HG03469 (cell line): ENCODE results near the gene SLC25A33.

Experiments used
- ATAC-seq: cut with Tn5 transposase; IDR thresholded peaks from one replicate; pipeline ENCODE4 v1.9.1; 2021; ENCODE audit warnings: mild to moderate bottlenecking, moderate library complexity, moderate number of reproducible peaks; ENCODE audit not compliant: unreplicated experiment

SLC25A33 gene

DNA sequence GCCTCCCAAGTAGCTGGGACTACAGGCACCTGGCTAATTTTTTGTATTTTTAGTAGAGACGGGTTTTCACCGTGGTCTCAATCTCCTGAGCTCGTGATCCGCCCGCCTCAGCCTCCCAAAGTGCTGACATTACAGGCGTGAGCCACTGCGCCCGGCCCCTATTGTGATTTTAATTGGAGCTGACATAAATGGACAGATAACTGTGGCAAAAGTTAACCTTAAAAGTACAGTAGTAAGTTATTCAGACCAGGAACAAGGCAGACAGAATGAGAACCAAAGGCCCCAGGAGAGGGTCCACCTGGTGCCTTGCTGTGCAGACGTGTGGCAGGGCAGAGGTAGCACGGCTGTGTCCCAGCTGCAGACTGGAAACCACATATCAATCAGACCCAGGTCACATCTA lies 60.5 kb downstream of the SLC25A33 start:
- ATAC-seq = no peak

DNA sequence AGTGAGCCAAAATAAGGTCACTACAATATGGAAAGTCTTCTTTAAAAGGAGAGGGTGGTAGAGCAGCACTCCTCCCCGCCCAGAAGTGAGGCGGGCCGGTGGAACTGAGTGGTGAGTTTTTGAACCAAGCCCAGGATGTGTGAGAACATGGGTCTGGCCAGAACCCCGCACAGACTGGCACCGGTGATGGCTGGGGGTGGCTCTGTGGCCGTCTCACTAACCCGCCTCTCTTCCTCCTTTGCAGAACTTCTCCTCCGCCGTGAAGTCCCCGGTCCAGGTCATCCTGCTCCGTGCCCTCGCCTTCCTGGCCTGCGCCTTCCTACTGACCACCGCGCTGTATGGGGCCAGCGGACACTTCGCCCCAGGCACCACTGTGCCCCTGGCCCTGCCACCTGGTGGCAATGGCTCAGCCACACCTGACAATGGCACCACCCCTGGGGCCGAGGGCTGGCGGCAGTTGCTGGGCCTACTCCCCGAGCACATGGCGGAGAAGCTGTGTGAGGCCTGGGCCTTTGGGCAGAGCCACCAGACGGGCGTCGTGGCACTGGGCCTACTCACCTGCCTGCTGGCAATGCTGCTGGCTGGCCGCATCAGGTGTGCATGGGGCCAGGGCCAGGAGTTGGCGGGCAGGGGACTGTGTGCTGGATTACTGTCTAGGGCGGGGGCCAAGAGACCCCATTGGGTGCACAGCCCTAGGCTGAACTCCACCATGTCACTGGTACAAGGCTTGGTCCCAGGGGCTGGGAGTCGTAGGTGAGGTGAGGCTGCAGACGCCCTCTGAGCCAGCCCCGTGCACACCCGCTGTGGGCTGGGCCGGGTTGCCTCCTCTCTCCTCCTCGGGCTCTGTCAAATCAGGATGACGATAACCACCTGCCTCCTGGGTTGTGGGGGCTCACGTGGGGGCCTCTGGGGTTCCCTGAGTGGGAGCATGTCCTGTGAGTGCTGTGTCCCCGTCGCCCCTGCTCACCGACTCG lies 61.9 kb downstream of the SLC25A33 start:
- ATAC-seq = no peak

DNA sequence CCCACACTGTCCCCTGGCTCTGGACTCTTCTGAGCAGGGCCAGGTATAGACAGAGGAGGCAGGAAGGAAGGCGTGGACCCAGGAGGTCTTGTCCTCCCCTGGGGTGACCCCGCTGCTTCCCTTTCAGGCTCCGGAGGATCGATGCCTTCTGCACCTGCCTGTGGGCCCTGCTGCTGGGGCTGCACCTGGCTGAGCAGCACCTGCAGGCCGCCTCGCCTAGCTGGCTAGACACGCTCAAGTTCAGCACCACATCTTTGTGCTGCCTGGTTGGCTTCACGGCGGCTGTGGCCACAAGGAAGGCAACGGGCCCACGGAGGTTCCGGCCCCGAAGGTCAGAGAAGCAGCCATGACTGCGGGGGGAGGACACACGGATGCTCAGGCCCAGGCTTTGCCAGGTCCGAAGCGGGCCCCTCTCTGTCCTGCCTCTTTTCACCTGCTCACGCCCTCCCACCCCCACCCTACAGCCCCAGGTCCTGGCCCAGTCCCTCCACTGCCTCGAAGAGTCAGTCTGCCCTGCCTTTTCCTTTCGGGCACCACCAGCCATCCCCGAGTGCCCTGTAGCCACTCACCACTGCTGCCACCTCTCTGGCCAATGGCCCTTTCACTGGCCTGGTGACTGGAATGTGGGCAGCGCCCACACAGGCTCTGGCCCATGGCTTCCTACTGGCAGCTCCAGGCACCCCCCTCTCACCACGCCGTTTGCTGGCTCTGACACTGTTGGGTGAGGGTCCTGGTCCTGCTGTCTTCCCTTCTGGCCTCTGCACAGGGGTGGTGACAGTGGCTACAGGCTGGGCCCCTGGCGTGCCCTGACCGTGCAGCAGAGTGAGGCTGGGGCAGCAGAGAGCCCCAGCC lies 62.9 kb downstream of the SLC25A33 start:
- no peak for ATAC-seq

DNA sequence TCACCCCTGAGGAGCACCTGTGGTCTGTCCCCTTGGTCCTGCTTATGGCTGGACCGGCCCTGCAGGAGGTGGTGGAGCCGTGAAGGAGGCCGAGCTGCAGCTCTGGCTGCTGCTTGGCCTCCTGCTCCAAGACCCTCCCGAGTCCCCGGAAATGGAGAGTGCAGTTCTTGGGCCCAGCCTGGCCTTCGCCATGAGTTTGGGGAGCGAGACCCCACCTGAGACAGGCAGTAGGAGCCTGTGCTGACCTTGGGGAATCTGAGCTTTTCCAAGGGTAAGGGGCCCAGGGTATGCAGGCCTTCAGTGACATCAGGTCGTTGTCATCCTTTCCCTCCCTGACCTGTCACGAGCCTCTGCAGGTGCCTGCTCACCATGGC lies 63.5 kb downstream of the SLC25A33 start:
- ATAC-seq = no peak

DNA sequence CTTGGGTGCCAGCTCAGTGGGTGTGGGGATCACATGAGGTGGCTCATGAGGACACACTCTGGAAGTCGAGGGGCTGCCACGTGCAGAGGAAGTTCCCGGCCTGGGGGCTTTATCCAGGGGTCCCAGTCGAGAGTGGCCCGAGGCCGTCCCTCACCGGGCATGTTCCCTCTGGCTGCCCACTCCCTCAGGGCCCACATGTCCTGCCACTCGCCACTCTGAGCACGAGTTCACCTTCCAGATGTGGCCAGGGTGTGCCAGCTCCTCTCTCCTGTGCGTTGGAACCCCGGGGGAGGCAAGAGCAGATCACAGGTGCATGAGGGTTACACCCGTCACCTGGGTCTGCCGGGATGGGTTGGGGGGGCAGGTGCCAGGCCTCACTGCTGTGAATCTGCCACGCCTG lies 64.0 kb downstream of the SLC25A33 start:
- no peak for ATAC-seq

DNA sequence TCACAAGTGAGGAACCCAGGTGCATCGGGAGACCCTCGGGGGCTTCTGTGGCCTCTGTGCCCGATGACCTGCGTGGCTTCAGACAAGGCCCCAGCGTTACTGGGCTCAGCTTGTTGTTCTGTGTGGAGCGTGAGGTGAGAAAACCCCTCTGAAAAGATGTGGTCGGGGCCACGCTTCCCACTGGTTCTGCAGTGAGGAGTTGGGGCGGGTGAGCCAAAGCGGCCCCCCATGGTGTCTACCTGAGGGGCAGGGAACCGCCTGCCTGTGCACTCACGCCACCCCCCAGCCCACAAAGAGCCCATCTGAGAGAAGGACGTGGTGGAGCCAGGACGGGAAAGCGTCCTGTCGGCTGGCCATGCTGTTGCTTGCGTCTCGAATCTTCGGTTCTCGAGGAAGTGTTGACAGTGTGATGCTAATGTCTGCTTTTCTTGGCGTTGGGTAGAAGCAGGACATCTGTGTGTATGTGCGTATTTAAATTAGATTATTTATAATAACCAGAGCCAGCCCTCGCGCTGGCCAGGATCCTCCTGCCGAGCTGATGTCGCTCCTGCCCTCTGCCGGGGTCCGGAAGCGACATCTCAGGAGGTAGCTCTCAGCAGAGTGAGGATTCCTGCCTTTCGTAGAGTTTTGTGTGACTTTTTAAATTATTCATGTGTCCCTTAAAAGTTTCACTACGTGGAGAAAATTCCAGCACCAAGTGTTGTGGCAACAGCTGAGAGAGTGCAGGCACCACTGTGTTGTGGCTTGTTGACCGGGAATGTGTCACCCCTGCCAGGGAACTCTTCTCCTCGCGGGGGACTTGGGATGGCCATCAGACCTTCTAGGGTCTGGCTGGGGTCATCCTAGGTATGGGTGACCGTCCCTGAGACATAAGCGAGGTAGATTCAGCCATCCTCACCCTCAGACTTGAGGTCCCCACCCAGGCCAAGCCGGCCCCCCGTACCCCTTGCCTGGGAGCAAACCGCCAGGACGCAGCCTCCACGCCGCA lies 64.8 kb downstream of the SLC25A33 start:
- no peak for ATAC-seq

DNA sequence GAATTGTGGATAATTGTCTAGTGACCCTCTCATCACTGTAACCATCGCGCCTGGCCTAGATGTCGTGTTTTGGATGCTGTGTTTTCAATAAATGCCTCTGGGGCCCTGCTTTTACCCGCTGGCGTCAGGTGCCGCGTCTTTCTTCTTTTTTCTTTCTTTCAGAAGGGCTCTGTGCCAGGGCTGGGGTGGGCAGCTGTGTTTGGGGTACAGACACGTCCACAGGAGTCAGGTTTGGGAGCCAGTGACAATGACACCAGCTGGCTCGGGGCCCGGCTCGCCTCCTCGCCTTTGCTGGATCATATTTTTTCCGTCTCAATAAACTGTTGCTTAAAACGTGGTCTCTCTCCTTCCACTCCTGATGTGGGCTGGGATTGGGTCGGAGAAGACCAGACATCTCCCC lies 65.6 kb downstream of the SLC25A33 start:
- no peak for ATAC-seq

DNA sequence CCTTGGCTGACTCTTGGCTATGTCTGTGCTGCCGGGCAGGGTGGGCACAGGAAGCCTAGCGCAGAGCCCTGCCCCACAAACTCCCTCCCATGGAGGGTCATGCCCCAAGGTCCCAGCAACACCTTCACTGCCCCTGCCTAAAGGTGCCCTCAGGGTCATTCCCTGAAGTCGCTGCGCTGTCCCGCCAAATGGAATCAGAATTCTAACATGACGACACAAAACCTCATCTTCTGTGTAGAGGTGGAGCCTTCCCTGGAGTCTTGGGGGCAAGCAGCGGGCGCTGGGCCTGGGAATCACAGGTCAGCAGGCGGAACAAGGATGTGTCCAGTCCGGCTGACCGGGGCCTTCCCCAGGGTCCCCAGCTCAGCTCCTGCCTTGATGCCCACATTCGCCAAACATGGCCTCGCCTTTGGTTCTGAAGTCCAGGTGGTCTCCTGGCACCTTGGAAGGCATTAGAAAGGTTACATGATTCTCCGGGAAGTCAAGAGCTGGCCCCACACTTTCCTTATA lies 66.7 kb downstream of the SLC25A33 start:
- no peak for ATAC-seq

DNA sequence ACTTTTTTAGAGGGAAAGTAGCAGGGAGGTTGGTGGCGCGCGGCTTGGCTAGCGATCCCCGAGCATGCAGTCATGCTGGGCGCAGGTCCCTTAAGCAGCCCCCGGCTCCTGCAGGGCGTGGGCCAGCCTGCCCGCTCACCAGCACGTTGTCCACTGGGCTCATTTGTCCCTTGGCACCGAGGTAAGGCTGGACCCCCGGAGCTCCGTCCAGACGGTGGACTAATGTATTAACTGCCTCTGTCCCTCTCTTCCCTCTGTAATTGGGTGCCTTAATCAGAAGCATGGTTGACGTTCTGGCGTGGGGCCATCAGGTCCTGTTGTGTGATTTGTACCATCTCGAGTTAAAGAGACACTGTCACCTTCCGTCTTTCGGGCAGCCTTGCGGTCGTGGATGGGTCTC lies 67.2 kb downstream of the SLC25A33 start:
- ATAC-seq = no peak

DNA sequence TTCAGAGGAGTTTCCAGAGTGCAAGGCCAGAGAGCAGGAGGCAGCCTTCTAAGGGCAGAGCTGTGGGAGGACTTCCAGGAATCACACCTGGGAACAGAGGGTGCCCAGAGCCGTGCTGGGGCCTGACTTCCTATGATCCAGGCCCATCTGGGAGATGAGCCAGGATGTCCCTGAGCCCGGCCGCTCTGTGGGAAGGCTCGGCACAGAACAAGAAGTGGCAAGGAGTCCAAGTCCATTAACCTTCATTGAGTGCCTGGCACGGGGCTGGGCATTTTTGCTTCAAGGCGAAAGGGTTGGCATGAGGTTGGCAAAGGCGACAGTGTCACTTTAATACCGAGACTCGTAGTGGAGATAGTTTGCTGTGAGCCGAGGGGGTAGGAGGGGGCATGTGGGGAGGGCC lies 67.7 kb downstream of the SLC25A33 start:
- no peak for ATAC-seq

DNA sequence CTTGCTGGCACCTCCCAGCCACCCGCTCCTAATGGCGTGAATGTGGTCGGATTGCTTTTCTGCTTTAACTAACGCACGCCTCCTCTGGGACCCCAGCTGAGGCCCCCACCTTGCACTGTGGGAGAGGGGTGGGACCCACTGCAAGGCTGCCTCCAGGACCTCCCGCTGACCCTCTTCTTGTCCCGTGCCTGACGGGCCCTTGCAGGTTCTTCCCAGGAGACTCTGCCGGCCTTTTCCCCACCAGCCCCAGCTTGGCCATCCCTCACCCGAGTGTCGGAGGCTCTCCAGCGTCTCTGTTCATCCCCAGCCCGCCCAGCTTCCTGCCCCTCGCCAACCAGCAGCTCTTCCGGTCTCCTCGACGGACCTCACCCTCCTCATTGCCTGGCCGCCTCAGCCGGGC lies 68.1 kb downstream of the SLC25A33 start:
- ATAC-seq = no peak

DNA sequence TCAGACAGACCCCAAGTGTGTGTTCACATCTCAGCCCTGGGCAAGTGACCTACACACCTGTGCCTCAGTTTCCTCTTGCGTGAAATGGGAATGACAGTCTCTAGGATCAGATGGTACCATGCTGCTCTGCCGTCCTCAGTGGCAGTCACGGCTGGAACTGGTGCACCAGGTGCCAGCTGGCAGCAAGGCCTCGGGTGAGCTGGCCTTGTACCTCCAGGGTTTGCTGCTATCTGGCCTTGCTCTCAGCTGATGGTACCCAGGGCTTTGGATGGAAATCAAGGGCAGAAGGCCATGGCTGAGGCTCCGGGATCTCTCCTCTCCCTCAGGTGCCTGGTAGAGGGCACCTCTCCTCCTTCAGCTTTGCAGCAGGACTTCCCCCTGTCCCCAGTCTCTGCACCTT lies 70.7 kb downstream of the SLC25A33 start:
- ATAC-seq = no peak

DNA sequence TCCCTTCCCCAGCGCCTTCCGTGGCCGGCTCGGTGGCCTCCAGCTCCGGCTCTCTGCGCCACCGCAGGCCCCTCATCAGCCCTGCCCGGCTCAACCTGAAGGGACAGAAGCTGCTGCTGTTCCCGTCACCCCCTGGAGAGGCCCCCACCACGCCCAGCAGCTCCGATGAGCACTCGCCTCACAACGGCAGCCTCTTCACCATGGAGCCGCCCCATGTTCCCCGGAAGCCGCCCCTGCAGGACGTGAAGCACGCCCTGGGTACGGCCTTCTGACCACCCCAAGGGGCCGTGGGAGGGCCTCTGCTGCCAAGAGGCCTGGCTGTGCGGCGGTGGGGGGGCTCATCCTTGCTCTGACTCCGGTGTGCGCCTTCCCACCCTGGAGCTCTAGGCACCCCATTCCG lies 71.3 kb downstream of the SLC25A33 start:
- ATAC-seq = no peak

DNA sequence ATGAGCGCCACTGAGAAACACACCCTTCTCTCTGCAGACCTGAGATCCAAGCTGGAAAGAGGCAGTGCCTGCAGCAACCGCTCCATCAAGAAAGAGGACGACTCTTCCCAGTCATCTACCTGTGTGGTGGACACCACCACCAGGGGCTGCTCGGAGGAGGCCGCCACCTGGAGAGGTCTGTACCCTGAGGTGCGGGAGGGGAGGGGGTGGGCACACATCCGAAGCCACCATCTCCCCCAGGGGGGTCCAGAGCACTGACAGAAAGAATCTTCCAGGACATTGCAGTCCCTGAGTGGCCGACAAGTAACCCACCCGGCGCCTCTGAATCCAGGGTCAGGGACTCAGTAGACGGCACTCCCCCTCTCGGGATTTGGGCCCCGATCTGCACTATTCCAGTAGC lies 72.5 kb downstream of the SLC25A33 start:
- ATAC-seq = no peak

DNA sequence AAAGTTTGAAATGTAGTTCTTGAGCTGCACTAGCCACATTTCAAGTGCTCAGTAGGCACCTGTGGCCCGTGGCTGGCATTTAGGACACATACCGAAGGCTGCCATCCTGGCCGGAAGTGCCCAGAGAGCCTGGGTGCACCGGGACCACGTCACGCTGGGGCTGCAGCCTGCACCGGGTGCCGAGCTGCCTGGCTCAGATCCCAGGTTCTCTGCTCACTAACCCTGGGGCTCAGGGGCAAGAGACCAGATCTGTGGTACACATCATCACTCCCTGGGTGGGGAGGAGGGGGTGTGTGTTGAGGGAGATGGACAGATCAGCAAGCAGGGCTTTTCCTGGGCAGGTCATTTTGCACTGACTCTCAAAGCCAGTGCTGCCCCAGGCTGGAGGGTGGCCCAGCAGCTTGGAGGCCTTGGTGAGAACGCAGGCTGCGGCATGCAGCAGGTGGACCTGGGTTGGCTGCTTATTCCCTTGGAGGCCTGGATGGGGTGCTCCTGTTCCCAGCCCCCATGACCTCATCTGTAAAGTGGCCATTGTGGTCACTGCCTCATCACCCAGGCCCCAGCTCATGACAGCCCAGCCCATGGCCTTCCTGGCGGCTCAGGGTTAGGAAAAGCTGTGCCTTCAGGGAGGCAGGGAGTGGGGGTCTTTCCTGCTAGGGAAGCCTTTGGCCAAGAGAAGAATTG lies 73.0 kb downstream of the SLC25A33 start:
- ATAC-seq = no peak

DNA sequence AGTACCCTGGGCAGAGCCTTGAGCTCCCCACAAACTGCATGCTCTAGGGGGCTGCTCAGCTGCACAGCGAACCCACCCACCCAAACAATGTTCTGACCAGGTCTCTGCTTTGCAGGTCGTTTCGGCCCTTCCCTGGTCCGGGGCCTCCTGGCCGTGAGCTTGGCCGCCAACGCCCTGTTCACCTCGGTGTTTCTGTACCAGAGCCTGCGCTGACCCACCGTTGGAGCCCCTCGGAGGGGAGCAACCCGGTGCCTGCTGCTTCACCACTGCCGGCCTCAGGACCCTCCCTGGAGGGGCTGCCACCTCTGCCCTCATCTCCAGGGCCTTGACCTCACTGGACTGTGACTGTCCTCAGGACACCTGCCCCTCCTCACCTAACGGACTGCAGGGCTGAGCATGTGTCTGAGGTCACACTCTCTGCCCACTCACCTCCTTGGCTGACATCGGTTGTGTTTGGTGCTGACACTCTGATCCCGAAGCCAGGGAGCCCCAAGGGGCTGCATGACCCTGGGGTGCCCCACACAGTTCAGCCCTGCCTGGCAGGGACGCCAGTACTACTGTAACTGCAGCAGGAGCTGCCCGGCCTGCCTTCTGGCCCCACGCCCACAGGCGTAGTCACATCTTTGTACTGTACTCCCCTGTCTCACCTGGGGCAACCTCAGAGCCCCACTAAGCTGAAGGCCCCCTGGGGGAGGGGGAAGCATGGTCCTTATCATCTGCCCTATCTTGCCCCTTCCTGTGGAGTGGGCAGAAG lies 73.8 kb downstream of the SLC25A33 start:
- ATAC-seq = no peak

DNA sequence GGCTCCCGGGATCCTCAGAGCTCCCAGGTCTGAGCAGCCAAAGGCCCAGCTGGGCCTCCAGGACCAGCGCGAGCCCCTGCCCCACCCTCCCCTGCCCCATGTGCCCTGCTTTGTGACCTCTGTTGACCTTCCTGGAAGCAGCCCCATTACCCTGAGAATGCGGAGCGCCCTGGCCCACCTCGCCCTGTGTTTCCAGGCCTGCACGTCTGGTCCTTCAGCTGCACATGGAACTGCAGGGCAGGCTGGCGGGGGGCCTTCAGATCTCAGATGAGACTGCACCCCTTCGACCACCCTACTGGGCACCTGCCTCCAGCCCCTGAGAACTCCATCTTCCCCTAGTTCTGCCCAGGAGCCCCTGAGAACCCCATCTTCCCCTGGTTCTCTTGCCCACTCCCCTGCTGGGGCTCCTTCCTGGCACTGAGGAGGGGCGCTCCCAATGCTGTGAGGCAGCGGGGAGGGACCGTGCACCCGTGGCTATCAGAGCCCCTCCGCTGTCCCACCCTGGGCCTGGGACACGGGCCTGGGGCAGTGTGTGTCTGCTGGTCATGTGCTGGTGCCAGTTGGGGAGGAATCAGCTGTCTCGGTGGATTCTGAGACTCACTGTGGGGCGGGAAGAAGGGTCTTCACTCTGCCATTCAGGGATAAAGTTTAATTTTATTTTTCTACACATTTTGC lies 74.5 kb downstream of the SLC25A33 start:
- ATAC-seq = no peak

DNA sequence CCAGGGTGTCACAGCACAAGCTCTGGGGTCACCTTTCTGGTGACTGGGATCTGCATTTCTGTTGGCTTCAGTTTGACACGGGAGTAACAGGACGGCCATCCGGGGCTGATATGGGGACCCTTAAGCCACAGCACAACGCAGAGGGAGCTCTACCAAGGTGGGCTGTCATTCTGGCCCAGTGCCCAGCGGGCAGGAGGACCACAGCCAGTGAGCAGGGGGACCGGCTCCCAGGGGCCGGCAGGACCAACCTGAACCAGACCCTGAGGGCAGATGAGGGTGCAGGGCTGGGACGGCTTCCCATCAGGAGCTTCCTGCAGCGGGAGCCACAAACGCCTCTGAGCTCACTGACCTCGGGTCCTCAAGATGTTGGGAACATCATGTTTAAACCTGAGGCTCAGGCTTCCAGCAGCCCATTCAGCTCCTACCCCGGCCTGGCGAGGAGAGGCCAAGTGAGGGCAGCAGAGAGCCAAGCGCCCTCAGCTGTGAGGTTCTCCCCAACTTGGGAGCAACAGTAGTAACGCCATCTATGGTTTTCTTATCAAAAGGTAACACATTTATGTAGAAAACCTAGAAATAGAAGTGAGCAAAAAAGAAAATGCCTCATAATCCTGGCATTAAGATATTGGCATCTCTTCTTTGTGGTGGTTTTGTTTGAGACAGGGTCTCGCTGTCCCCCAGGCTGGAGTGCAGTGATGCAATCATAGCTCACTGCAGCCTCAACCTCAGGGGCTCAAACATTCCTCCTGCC lies 76.2 kb downstream of the SLC25A33 start:
- no peak for ATAC-seq
